ENCODE measurements around the gene FTSJ3.
"Not testable (repeated sequence)": the region's sequence is repeated elsewhere in the genome, so short reads cannot be mapped to it uniquely, and the experiment has no call there.

The FTSJ3 gene

DNA sequence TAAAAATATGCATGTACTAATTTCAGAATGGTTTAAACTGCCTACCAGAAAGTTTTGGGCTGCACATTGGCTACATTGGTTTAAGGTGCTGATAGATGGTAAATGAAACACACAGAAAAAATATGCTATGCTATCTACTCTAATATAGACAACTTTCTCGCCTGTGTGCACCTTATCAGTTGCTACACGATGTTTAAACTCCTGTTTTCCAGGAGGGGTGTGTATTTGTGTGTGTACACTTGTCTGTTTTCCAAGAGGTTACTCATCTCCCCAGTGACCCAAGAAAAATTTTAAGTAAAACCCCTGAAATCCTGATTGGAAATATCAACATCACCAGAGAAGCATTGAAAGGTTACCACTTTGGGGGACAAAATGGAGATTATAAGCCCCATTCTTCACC is 21.9 kb downstream of the FTSJ3 start:
- Mint-ChIP-seq H3K4me3 (no peak overlapping the region), H3K9me3 (no peaks in the 10 kb centered on the region), H3K27ac (peak overlapping the region; percentile 14), H3K36me3 (peaks cover 27% of the 10 kb centered on the region), H3K4me1 (peaks cover 12% of the 10 kb centered on the region), H3K27me3 (no peaks in the 10 kb centered on the region)
- no peak for ATAC-seq (ENCODE audit: low read depth)
- no peak for DNase-seq (ENCODE audit: low spot score in 2 of 2)

DNA sequence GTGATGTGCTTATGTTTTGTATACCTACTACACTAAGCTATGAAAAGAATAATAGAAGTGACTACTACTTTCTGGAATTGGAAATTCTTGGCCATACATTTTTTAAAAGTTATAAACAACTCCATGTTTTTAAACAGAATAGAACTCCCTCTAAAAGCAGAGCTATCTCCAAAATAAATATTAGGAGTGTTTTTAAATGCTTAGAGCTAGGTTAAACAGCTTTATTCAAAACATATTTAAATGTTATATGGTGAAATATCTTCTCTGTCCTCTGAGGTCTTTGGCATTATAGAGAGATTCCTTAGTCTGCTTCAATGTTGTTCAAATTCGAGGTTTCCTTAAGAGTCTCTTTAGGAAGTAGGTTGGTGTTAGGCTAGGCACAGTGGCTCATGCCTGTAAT is 23.1 kb downstream of the FTSJ3 start:
- no peaks in the 10 kb centered on the region for H3K27me3 Mint-ChIP-seq
- no peak overlapping the region for H3K4me3 Mint-ChIP-seq
- H3K4me1 Mint-ChIP-seq = peaks cover 6% of the 10 kb centered on the region
- DNase-seq (ENCODE audit: low spot score in 2 of 2) (no peak), ATAC-seq (ENCODE audit: low read depth) (no peak)
- no peak overlapping the region for H3K27ac Mint-ChIP-seq
- H3K9me3 Mint-ChIP-seq = no peaks in the 10 kb centered on the region
- peaks cover 31% of the 10 kb centered on the region for H3K36me3 Mint-ChIP-seq

DNA sequence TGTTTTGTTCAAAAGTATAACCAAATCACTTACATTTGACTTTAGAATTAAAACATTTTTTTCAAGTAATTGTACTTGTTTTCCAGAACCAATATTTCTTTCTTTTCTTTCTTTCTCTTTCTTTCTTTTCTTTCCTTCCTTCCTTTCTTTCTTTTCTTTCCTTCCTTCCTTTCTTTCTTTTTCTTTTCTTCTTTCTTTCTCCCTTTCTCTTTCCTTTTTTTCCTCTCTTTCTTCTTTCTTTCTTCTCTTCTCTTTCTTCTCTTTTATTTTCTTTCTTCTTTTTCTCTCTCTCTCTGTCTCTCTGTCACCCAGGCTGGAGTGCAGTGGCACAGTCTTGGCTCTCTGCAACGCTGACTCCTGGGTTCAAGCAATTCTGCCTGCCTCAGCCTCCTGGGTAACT is 26.7 kb downstream of the FTSJ3 start:
- Mint-ChIP-seq H3K27me3 (no peaks in the 10 kb centered on the region), H3K27ac (no peak overlapping the region), H3K4me1 (no peaks in the 10 kb centered on the region), H3K9me3 (no peaks in the 10 kb centered on the region), H3K4me3 (no peak overlapping the region), H3K36me3 (peaks cover 21% of the 10 kb centered on the region)
- DNase-seq (ENCODE audit: low spot score in 2 of 2) (no peak), ATAC-seq (ENCODE audit: low read depth) (no peak)

DNA sequence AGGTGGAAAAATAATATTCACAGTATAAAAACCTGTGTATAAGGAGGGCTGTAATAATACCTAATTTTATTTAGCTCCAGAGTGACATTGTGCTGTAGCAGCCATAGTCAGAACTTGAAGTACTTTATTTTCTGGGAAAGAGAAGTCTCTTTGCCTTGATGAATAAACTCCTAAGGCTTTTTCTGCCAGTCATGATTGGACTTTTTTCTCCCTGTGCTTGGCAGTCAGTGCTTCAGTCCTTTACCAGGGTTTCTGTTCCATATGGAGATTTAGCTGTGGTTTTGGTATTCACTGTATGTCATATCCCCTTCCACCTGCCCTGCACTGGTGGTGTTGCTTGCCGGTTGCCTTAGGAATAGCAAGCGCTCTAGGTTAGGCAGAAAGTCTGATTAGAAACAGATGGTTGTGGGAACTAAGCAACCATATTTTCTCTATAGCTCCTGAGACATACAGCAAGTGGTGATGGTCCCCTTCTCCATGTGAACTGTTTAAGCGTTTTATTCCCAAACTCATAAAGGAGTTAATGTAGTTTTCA is 28.8 kb downstream of the FTSJ3 start:
- peaks cover 22% of the 10 kb centered on the region for H3K36me3 Mint-ChIP-seq
- no peak overlapping the region for H3K4me3 Mint-ChIP-seq
- no peak for DNase-seq (ENCODE audit: low spot score in 2 of 2)
- no peaks in the 10 kb centered on the region for H3K27me3 Mint-ChIP-seq
- H3K4me1 Mint-ChIP-seq = no peaks in the 10 kb centered on the region
- H3K27ac Mint-ChIP-seq = no peak overlapping the region
- no peaks in the 10 kb centered on the region for H3K9me3 Mint-ChIP-seq
- no peak for ATAC-seq (ENCODE audit: low read depth)

DNA sequence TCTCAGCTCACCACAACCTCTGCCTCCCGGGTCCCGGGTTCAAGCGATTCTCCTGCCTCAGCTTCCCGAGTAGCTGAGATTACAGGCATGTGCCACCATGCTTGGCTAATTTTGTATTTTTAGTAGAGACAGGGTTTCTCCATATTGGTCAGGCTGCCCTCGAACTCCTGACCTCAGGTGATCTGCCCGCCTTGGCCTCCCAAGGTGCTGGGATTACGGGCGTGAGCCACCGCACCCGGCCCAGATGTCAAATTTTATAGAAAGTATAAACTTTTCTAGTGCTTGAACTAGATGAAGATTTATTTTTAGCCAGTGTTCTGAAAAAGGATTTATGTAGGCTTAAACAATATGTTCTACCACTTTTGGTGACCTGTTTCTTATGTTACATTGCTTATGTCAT is 31.1 kb downstream of the FTSJ3 start:
- not testable (repeated sequence) for H3K4me1 Mint-ChIP-seq; DNase-seq (ENCODE audit: low spot score in 2 of 2); H3K4me3 Mint-ChIP-seq; ATAC-seq (ENCODE audit: low read depth); H3K9me3 Mint-ChIP-seq; H3K27me3 Mint-ChIP-seq; H3K27ac Mint-ChIP-seq
- peaks cover 28% of the 10 kb centered on the region for H3K36me3 Mint-ChIP-seq

DNA sequence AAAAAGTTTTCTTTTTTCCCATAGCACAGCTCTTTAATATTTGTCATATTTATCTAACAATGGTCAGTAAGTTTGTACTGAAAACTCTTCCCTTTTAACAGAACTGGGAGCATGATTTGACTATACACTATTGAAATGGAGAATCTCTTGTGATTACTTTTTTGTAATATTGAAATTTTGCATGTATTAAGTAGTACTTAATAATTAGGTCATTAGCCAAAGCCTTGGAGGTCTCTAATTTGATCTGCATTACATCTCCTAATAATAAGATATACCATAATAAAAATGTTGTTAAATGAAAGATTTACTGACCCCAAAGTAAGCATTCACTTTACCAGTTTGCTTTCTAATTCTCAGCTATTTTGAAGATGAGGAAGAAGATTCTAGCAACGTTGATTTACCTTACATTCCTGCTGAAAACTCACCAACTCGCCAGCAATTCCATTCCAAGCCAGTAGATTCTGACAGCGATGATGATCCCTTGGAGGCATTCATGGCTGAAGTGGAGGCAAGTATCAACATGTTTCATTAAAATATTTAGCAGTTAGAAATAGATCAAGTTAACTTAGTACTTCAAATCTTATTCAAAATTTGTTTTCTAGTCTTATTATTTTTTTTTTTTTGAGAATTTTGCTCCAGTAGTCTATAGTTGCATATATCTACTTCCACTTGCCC is 35.3 kb downstream of the FTSJ3 start:
- Mint-ChIP-seq H3K36me3 (peaks cover 18% of the 10 kb centered on the region), H3K27ac (peak overlapping the region; percentile 41), H3K4me3 (no peak overlapping the region), H3K9me3 (no peaks in the 10 kb centered on the region), H3K4me1 (no peaks in the 10 kb centered on the region), H3K27me3 (no peaks in the 10 kb centered on the region)
- ATAC-seq (ENCODE audit: low read depth) (no peak), DNase-seq (ENCODE audit: low spot score in 2 of 2) (no peak)

DNA sequence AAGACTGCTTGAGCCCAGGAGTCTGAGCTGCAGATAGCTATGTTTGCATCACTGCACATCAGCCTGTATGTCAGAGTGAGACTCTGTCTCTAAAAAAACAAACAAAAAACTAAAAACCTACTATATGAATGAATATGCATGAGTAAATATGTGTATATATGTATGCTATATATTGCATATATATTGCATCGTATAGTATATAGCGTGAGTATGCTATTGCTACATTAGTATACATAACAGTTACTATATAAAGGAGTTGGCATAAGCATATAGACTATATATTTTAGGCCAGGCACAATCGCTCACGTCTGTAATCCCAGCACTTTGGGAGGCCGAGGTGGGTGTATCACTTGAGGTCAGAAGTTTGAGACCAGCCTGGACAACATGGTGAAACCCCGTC is 37.4 kb downstream of the FTSJ3 start:
- H3K9me3 Mint-ChIP-seq = no peaks in the 10 kb centered on the region
- peaks cover 16% of the 10 kb centered on the region for H3K36me3 Mint-ChIP-seq
- no peak for ATAC-seq (ENCODE audit: low read depth)
- no peaks in the 10 kb centered on the region for H3K27me3 Mint-ChIP-seq
- no peaks in the 10 kb centered on the region for H3K4me1 Mint-ChIP-seq
- H3K27ac Mint-ChIP-seq = no peak overlapping the region
- no peak for DNase-seq (ENCODE audit: low spot score in 2 of 2)
- no peak overlapping the region for H3K4me3 Mint-ChIP-seq

DNA sequence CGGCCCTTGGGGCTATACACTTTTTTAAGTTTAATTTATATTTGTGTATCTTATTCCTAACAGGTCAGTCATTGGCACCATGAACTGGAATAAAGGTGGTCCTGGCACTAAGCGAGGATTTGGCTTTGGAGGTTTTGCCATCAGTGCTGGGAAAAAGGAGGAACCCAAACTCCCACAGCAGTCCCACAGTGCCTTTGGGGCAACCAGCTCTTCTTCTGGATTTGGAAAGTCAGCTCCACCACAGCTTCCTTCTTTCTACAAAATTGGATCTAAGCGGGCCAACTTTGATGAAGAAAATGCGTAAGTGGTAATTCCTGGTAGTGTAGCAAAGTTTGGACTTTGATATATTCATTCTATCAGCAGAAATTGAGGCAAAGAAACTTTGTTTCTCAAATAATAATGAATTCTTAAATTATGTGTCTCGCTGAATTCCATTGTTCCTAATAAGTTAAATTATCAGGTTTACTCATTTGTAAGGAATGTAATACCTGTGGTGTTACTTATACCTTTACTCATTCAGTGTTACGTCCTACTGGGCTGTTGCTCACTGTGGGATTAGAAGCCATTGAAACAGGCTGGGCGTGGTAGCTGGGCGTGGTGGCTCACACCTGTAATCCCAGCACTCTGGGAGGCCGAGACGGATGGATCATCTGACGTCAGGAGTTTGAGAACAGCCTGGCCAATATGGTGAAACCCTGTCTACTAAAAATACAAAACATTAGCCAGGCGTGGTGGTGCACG is 40.3 kb downstream of the FTSJ3 start:
- Mint-ChIP-seq H3K4me1 (peaks cover 16% of the 10 kb centered on the region), H3K4me3 (no peak overlapping the region), H3K27me3 (no peaks in the 10 kb centered on the region), H3K36me3 (peaks cover 6% of the 10 kb centered on the region), H3K27ac (no peak overlapping the region), H3K9me3 (no peaks in the 10 kb centered on the region)
- ATAC-seq (ENCODE audit: low read depth) (no peak), DNase-seq (ENCODE audit: low spot score in 2 of 2) (no peak)

DNA sequence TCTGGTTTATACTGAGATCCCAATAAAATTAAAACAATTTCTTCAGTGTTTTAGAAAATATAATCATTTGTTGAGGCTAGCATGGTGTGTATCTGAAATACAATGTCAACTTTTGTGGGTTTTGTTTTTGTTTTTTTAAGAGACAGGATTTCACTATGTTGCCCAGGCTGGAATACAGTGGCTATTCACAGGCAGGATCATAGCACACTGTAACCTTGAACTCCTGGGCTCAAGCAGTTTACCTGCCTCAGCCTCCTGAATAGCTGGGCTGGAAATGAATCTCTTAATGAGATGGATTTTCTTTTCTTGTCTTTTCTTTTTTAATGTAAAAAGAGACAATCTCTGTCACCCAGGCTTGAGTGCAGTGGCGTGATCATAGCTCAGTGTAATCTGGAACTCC is 41.3 kb downstream of the FTSJ3 start:
- no peak for ATAC-seq (ENCODE audit: low read depth)
- Mint-ChIP-seq H3K4me1 (peaks cover 19% of the 10 kb centered on the region), H3K27ac (no peak overlapping the region), H3K9me3 (no peaks in the 10 kb centered on the region), H3K36me3 (peaks cover 6% of the 10 kb centered on the region), H3K4me3 (no peak overlapping the region), H3K27me3 (no peaks in the 10 kb centered on the region)
- DNase-seq (ENCODE audit: low spot score in 2 of 2) = no peak

DNA sequence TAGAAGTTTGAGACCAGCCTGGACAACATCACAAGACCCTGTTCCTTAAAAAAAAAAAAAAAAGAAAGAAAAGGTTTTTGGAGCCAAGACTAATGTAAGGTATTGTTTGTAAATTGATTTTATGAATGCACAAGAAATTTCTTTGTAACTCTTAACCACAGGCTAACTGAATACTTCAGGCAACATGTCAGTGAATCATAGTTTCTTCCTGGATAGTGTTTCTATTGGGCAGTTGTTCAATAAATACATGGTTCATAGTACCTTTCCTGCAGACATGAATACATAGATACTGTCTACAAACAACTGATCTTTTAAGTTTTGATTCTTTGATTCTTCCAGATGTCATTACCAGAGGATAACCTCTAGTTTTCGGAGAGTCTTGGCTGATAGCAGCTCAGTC is 41.9 kb downstream of the FTSJ3 start:
- Mint-ChIP-seq H3K4me1 (peaks cover 21% of the 10 kb centered on the region), H3K27ac (no peak overlapping the region), H3K9me3 (no peaks in the 10 kb centered on the region), H3K36me3 (peaks cover 8% of the 10 kb centered on the region), H3K4me3 (no peak overlapping the region), H3K27me3 (no peaks in the 10 kb centered on the region)
- DNase-seq (ENCODE audit: low spot score in 2 of 2) (no peak), ATAC-seq (ENCODE audit: low read depth) (no peak)

DNA sequence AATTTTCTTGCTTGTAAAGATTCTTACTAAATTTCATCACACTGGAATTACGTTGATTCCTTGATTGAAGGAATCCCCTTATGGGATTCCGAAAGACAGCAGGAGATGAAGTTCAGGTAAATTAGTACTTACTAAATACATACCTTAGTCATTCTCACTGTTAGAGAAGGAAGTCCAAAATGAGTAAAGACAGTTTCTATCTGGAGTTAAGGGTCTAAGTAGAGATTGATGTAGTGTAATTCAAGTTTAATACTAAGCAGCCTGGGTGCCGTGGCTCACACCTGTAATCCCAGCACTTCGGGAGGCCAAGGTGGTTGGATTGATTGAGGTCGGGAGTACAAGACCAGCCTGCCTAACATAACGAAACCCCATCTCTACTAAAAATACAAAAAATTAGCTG is 43.9 kb downstream of the FTSJ3 start:
- ATAC-seq (ENCODE audit: low read depth) = no peak
- H3K4me3 Mint-ChIP-seq = no peak overlapping the region
- peaks cover 8% of the 10 kb centered on the region for H3K36me3 Mint-ChIP-seq
- no peaks in the 10 kb centered on the region for H3K9me3 Mint-ChIP-seq
- no peak for DNase-seq (ENCODE audit: low spot score in 2 of 2)
- H3K4me1 Mint-ChIP-seq = peaks cover 24% of the 10 kb centered on the region
- no peaks in the 10 kb centered on the region for H3K27me3 Mint-ChIP-seq
- peak overlapping the region; percentile 40 for H3K27ac Mint-ChIP-seq

DNA sequence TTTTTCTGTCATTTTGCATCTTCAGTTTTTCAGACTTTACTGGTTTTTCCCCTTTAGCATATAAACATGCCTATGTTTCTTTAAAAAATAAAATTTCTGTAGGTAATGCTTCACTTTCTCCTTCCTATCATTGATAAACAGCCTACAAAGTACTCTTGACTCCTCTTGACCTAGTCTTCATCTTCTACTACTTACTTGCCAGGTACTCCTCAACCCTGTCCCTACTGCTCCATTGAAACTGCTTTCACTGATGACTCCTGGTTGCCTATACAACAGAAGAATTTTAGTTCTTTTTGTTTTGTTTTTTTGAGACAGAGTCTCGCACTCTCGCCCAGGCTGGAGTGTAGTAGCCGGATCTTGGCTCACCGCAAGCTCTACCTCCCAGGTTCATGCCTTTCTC is 46.5 kb downstream of the FTSJ3 start:
- H3K36me3 Mint-ChIP-seq = peaks cover 11% of the 10 kb centered on the region

DNA sequence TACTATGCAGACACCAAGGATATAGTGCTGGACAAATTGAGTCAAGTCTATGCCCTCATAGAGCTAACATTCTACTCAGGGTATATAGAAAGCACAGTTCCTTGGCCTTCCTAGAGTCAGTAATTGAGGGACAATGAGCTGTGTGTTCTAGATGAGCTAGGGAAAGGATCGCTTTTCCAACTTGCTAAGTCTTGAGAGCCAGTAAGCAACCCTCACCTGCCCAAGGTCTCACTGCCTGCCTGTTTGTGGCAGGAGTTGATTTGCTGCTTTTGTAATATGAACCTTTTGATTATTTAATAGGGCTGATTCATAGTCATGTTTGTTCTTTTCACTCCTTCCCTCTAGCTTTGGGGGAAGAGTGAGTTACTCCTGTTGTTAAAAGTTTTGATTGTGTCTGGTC is 47.0 kb downstream of the FTSJ3 start:
- Mint-ChIP-seq H3K27ac (no peak overlapping the region), H3K4me1 (peaks cover 39% of the 10 kb centered on the region), H3K9me3 (no peaks in the 10 kb centered on the region), H3K4me3 (no peak overlapping the region), H3K27me3 (no peaks in the 10 kb centered on the region), H3K36me3 (peaks cover 11% of the 10 kb centered on the region)
- no peak for ATAC-seq (ENCODE audit: low read depth)
- DNase-seq (ENCODE audit: low spot score in 2 of 2) = no peak

More for the DNA sequence above, 46.5 kb downstream of the FTSJ3 start:
- no peak overlapping the region for H3K4me3 Mint-ChIP-seq
- no peak overlapping the region for H3K27ac Mint-ChIP-seq
- no peaks in the 10 kb centered on the region for H3K9me3 Mint-ChIP-seq
- H3K4me1 Mint-ChIP-seq = peaks cover 37% of the 10 kb centered on the region
- no peaks in the 10 kb centered on the region for H3K27me3 Mint-ChIP-seq
- ATAC-seq (ENCODE audit: low read depth) = no peak
- no peak for DNase-seq (ENCODE audit: low spot score in 2 of 2)

DNA sequence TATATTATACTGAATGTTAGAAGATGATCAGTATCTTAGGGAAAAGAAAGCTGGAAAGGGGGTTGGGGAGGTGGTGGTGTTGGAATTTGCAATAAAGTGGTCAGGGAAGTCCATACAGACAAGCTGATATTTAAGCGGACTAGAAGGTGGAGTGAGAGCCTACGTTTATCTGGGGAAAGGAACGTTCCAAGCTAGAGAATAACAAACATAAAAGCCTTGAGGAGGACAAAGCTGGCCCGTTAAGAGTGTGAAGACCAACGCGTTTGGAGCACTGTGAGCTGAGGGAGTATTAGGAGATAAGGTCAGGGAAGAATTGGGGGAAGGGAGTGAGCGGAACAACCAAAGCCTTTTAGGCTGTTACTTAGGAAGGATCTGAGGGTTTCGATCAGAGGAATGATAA is 52.0 kb downstream of the FTSJ3 start:
- Mint-ChIP-seq H3K27ac (peak overlapping the region; percentile 98), H3K36me3 (peaks cover 4% of the 10 kb centered on the region), H3K4me3 (peak overlapping the region; percentile 93), H3K27me3 (no peaks in the 10 kb centered on the region), H3K9me3 (no peaks in the 10 kb centered on the region), H3K4me1 (peaks cover 35% of the 10 kb centered on the region)
- ATAC-seq (ENCODE audit: low read depth) = no peak
- DNase-seq (ENCODE audit: low spot score in 2 of 2) = no peak

DNA sequence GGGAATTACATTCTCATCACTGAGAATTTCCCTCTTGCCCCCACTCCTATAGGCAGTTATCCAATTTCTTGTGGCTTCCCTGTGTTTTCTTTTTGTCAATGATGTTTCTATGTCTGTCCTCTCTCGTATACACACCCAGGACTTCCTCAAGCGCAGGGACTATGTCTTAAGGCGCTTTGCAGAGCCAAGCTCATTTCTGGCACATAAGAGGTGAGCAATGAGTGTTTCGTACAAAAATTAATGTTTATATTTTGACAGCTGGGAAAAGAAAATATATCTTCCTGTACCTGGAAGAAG is 52.5 kb downstream of the FTSJ3 start:
- Mint-ChIP-seq H3K9me3 (no peaks in the 10 kb centered on the region), H3K36me3 (peaks cover 7% of the 10 kb centered on the region), H3K27me3 (no peaks in the 10 kb centered on the region), H3K4me1 (peaks cover 36% of the 10 kb centered on the region), H3K27ac (peak overlapping the region; percentile 98), H3K4me3 (peak overlapping the region; percentile 93)
- DNase-seq (ENCODE audit: low spot score in 2 of 2) (no peak), ATAC-seq (ENCODE audit: low read depth) (no peak)
